Panc1 (cell line): Measurements from ENCODE around the gene ZFR2. TPM values are rescaled to one million over a fixed set of nuclear protein-coding genes. Genes with fewer than 3 reads are reported as not detected.
"Not testable (repeated sequence)": the region's sequence is repeated elsewhere in the genome, so short reads cannot be mapped to it uniquely, and the experiment has no call there.

Experiments
- ATAC-seq: fragments of 200-7000 bp; cut with Tn5 transposase; 2 replicates; pipeline ENCODE4 v1.9.1; 2020; ENCODE audit warnings: mild to moderate bottlenecking, moderate library complexity
- BruUV-seq: library from RNA; stranded (reverse); fragments of 400-500 nt; replicated peaks from 2 replicates; lab custom pipeline; 2021; lab: Mats Ljungman, UMichigan
- CTCF ChIA-PET: fragments of 300-600 bp; sonication (Branson Sonifier 250); formaldehyde crosslinking; loops from one replicate; lab custom pipeline; 2022; ENCODE audit warnings: antibody characterized with exemption; lab: Charles Lee
- POLR2A ChIA-PET: fragments of 300-600 bp; sonication (Branson Sonifier 250); formaldehyde crosslinking; loops from one replicate; lab custom pipeline; 2022; ENCODE audit warnings: antibody characterized with exemption; lab: Charles Lee
- DNase-seq: peaks from one replicate; pipeline ENCODE4 v3.0.0-alpha.2; 2010; ENCODE audit warnings: low read depth, low spot score
- H3K27ac ChIP-seq: 2 replicates; pipeline ENCODE4 v1.5.1; 2011; ENCODE audit warnings: mild to moderate bottlenecking, low read length, inconsistent platforms
- H3K27me3 ChIP-seq: fragments of 200-500 bp; sonication (Bioruptor generic); 2 replicates; pipeline ENCODE4 v1.6.0; 2014; ENCODE audit warnings: low read length, inconsistent platforms; ENCODE audit not compliant: control insufficient read depth, insufficient read depth
- H3K36me3 ChIP-seq: fragments of 200-500 bp; sonication (Bioruptor generic); 2 replicates; pipeline ENCODE4 v1.5.1; 2014; ENCODE audit warnings: inconsistent platforms, mild to moderate bottlenecking, low read length, moderate library complexity; ENCODE audit not compliant: control insufficient read depth, insufficient read depth
- H3K4me1 ChIP-seq: 2 replicates; pipeline ENCODE4 v1.5.1; 2011; ENCODE audit warnings: inconsistent platforms, mild to moderate bottlenecking, low read length, moderate library complexity; ENCODE audit not compliant: control insufficient read depth, insufficient read depth
- H3K4me3 ChIP-seq, 2 experiments: 2 replicates each; pipeline ENCODE4 v1.5.1; 2011 to 2012; ENCODE audit warnings: low read depth in 2 of 2, low read length in 2 of 2, mild to moderate bottlenecking in 2 of 2, inconsistent platforms in 1 of 2, moderate library complexity in 1 of 2
- H3K9me3 ChIP-seq: fragments of 200-500 bp; sonication (Bioruptor generic); 2 replicates; pipeline ENCODE4 v1.5.1; 2014; ENCODE audit warnings: low read depth, mild to moderate bottlenecking, inconsistent platforms, low read length, moderate library complexity; ENCODE audit not compliant: control insufficient read depth, insufficient read depth
- POLR2AphosphoS5 ChIP-seq: IDR thresholded peaks from 2 replicates; pipeline ENCODE4 v1.6.1; 2012; ENCODE audit warnings: mild to moderate bottlenecking, low read depth, low read length, moderate library complexity
- SIN3A ChIP-seq: IDR thresholded peaks from 2 replicates; pipeline ENCODE4 v1.6.1; 2012; ENCODE audit warnings: low read depth, mild to moderate bottlenecking, low read length, moderate library complexity, borderline replicate concordance; ENCODE audit not compliant: insufficient read depth
- TCF7L2 ChIP-seq: IDR thresholded peaks from 2 replicates; pipeline ENCODE4 v1.6.1; 2011; ENCODE audit warnings: mild to moderate bottlenecking, low read depth, low read length, inconsistent platforms
- in situ Hi-C: cut with HindIII; loops from 2 replicates; pipeline ENCODE4 v1.10.0; 2016; ENCODE audit warnings: low sequenced_read_pairs, low pct_unique_long_range_greater_than_20kb
- intact Hi-C: fragments of 100-400 bp; cut with micrococcal nuclease; formaldehyde crosslinking; loops from one replicate; pipeline ENCODE4 v1.10.0; 2022; ENCODE audit not compliant: unreplicated experiment
- total RNA-seq: library from RNA; stranded (reverse); gene quantifications from one replicate; pipeline ENCODE4 v1.2.1, GENCODE V29; 2021; ENCODE audit not compliant: unreplicated experiment
- TF ChIP-seq, protein P1 (sequence below): fragments of 450-650 bp; IDR thresholded peaks from 2 replicates; pipeline ENCODE4 v1.5.1; 2017; ENCODE audit warnings: mild to moderate bottlenecking
- TF ChIP-seq, protein P2 (sequence below), 2 experiments: IDR thresholded peaks; 2 replicates each; pipeline ENCODE4 v1.6.1; 2011 to 2012; ENCODE audit warnings: low read depth in 2 of 2, control low read depth in 1 of 2, low read length in 1 of 2, mild to moderate bottlenecking in 1 of 2, moderate library complexity in 1 of 2; ENCODE audit not compliant: insufficient read depth in 1 of 2

ZFR2 gene
- total RNA-seq, 1 experiment from 2014 or later = 0.74 TPM

DNA sequence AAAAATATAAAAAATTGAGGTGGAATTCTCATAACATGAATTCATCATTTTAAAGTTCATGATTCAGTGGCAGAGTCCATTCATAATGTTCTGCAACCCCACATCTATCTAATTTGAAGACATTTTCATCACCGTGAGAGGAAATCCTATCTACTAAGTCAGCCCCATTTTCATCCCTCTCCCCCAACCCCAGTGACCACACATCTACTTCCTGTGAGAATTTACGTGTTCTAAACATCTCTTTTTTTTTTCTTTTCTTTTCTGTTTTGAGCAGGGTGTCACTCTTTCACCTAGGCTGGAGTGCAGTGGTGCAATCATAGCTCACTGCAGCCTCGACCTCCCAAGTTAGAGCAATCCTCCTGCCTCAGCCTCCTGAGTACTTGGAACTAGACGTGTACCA lies 29.1 kb upstream of the ZFR2 start:
- no peak overlapping the region for H3K4me3 ChIP-seq
- in situ Hi-C loops (no loop called here), intact Hi-C loops (no loop called here)
- H3K27ac ChIP-seq = no peak overlapping the region
- no peaks in the 10 kb centered on the region for H3K4me1 ChIP-seq
- BruUV-seq = no TSS peak
- DNase-seq = no peak
- H3K27me3 ChIP-seq = no peaks in the 10 kb centered on the region
- ChIA-PET CTCF (interaction anchor here (0.6 kb wide), 1 partner anchor 957 kb away, joined by 3 read pairs; no protein-coding TSS in a partner anchor), POLR2A (no interaction called here)
- ATAC-seq = no peak
- no peak for TF ChIP-seq POLR2AphosphoS5
- TF ChIP-seq TCF7L2 = no peak
- TF ChIP-seq, protein P1, sequence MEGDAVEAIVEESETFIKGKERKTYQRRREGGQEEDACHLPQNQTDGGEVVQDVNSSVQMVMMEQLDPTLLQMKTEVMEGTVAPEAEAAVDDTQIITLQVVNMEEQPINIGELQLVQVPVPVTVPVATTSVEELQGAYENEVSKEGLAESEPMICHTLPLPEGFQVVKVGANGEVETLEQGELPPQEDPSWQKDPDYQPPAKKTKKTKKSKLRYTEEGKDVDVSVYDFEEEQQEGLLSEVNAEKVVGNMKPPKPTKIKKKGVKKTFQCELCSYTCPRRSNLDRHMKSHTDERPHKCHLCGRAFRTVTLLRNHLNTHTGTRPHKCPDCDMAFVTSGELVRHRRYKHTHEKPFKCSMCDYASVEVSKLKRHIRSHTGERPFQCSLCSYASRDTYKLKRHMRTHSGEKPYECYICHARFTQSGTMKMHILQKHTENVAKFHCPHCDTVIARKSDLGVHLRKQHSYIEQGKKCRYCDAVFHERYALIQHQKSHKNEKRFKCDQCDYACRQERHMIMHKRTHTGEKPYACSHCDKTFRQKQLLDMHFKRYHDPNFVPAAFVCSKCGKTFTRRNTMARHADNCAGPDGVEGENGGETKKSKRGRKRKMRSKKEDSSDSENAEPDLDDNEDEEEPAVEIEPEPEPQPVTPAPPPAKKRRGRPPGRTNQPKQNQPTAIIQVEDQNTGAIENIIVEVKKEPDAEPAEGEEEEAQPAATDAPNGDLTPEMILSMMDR = no peak
- no peak for TF ChIP-seq SIN3A
- TF ChIP-seq, protein P2, sequence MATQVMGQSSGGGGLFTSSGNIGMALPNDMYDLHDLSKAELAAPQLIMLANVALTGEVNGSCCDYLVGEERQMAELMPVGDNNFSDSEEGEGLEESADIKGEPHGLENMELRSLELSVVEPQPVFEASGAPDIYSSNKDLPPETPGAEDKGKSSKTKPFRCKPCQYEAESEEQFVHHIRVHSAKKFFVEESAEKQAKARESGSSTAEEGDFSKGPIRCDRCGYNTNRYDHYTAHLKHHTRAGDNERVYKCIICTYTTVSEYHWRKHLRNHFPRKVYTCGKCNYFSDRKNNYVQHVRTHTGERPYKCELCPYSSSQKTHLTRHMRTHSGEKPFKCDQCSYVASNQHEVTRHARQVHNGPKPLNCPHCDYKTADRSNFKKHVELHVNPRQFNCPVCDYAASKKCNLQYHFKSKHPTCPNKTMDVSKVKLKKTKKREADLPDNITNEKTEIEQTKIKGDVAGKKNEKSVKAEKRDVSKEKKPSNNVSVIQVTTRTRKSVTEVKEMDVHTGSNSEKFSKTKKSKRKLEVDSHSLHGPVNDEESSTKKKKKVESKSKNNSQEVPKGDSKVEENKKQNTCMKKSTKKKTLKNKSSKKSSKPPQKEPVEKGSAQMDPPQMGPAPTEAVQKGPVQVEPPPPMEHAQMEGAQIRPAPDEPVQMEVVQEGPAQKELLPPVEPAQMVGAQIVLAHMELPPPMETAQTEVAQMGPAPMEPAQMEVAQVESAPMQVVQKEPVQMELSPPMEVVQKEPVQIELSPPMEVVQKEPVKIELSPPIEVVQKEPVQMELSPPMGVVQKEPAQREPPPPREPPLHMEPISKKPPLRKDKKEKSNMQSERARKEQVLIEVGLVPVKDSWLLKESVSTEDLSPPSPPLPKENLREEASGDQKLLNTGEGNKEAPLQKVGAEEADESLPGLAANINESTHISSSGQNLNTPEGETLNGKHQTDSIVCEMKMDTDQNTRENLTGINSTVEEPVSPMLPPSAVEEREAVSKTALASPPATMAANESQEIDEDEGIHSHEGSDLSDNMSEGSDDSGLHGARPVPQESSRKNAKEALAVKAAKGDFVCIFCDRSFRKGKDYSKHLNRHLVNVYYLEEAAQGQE (IDR thresholded peaks at IDR 0.05; ENCODE audit: insufficient read depth in 1 of 2, low read depth in 2 of 2, low read length in 1 of 2) = no peak
- no peaks in the 10 kb centered on the region for H3K36me3 ChIP-seq
- H3K9me3 ChIP-seq = no peaks in the 10 kb centered on the region

DNA sequence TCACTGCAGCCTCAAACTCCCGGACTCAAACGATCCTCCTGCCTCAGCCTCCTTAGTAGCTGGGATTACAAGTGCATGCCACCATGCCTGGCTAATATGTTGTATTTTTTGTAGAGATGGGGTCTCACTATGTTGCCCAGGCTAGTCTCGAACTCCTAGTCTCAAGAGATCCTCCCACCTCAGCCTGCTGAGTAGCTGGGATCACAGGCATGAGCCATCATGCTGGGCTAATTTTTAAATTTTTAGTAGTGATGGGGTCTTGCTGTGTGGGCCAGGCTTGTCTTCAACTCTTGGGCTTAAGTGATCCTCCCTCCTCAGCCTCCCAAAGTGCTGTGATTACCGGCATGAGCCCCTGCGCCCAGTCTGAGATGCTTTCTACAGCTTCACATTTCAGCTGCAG lies 26.9 kb upstream of the ZFR2 start:
- Histone ChIP-seq H3K27me3 (no peaks in the 10 kb centered on the region), H3K36me3 (no peaks in the 10 kb centered on the region), H3K27ac (no peak overlapping the region), H3K4me1 (no peaks in the 10 kb centered on the region), H3K9me3 (no peaks in the 10 kb centered on the region), H3K4me3 (no peak overlapping the region)
- ChIA-PET POLR2A (no interaction called here), CTCF (no interaction called here)
- ATAC-seq = no peak
- intact Hi-C loops (no loop called here), in situ Hi-C loops (no loop called here)
- no peak for TF ChIP-seq POLR2AphosphoS5
- TF ChIP-seq, protein P2 (IDR thresholded peaks at IDR 0.05; ENCODE audit: insufficient read depth in 1 of 2, low read depth in 2 of 2, low read length in 1 of 2) = no peak
- TF ChIP-seq, protein P1 = no peak
- TF ChIP-seq TCF7L2 = no peak
- no peak for TF ChIP-seq SIN3A
- BruUV-seq = no TSS peak
- DNase-seq = no peak

DNA sequence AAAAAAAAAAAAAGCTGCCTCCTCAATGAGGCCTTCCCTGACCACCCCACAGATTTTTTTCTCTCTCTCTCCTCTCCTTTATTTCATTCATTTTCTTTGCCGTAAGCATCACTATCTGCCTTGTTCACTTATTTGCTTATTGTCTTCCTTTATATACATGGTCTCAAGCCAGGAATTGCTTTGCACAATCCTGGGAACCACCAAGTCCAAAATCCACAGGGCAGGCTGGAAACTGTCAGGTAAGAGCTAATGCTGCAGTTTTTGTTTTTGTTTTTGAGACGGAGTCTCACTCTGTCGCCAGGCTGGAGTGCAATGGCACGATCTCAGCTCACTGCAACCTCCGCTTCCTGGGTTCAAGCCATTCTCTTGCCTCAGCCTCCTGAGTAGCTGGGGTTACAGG lies 26.1 kb upstream of the ZFR2 start:
- CTCF ChIA-PET = interaction anchor here (0.6 kb wide), 2 partner anchors 40 to 286 kb away, joined by 3 to 4 read pairs; no protein-coding TSS in a partner anchor
- POLR2A ChIA-PET = not testable (repeated sequence)

More for the DNA sequence above, 26.1 kb upstream of the ZFR2 start:
- ATAC-seq, H3K36me3 ChIP-seq, BruUV-seq, H3K27me3 ChIP-seq, DNase-seq, H3K4me3 ChIP-seq, in situ Hi-C loops, intact Hi-C loops, H3K27ac ChIP-seq, H3K4me1 ChIP-seq, H3K9me3 ChIP-seq: not testable (repeated sequence)
